ELF-1 (cell line): ENCODE measurements around the gene ZNF560.
A peak's percentile ranks its signal among the peaks of the same experiment; 100 is the strongest.
"Not testable (repeated sequence)": the region's sequence is repeated elsewhere in the genome, so short reads cannot be mapped to it uniquely, and the experiment has no call there.

Experiments
- DNase-seq: peaks from one replicate; pipeline ENCODE4 v3.0.0-alpha.2; 2016; ENCODE audit warnings: low read depth, low spot score

ZNF560 gene

DNA sequence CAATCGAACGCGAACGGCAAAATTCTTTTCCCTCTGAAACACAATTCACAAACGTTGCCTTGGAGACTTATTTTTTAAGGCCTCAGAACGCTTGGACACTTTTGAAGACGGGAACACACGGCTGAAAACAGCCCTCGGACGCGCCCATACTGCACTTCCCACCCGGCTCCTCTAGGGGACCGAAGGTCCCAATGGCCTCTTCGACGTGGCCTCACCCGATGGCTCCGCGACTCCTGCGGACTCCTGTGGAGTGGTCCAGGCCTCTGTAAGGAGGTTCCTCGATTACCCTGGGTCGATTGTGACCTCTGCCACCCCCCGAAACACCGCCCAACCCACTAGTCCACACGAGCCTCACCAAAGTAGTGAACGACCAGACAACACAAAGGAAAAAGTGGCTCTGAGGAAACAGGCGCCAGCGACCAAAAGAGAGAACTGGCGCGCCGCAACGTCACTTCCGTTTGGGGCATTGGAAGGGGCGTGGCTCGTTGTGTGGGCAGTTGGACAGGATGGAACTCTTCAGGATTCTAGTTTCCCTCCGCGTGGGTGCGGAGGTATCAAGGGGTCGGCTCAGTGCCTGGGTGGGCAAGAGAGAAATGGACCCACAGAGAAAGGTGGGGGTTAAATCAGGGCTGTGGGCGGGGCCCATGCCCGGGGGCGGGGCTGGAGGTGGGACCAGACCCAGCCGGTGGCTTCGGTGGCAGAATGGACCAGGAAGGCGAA is at the start of gene ZNF560:
Gene ZNF560, minus strand, starts transcription at position 434 of the 720 bp plus-strand sequence. CDS start 23,303 bp downstream, outside the sequence.
- DNase-seq, result peak; percentile 9

DNA sequence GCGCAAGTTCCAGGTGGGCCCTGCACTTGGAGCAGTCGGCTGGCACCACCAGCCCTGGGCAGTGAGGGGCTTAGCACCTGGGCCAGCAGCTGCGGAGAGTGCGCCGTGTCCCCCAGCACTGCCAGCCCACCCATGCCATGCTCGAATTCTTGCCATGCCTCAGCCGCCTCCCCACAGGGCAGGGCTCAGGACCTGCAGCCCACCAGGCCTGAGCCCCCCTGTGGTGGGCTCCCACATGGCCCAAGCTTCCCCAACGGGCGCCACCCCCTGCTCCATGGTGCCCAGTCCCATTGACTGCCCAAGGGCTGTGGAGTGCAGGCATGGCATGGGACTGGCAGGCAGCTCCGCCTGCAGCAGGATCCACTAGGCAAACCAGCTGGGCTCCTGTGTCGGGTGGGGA is 49.5 kb upstream of the ZNF560 start:
- DNase-seq, result no peak

DNA sequence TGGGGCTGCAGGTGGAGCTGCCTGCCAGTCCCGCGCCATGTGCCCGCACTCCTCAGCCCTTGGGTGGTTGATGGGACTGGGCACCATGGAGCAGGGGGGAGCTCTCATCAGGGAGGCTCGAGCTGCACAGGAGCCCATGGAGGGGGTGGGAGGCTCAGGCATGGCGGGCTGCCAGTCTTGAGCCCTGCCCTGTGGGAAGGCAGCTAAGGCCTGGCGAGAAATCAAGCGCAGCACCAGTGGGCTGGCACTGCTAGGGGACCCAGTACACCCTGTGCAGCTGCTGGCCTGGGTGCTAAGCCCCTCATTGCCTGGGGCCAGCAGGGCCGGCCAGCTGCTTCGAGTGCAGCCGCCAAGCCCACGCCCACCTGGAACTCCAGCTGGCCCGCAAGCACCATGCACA is 42.9 kb upstream of the ZNF560 start:
- DNase-seq, result not testable (repeated sequence)

DNA sequence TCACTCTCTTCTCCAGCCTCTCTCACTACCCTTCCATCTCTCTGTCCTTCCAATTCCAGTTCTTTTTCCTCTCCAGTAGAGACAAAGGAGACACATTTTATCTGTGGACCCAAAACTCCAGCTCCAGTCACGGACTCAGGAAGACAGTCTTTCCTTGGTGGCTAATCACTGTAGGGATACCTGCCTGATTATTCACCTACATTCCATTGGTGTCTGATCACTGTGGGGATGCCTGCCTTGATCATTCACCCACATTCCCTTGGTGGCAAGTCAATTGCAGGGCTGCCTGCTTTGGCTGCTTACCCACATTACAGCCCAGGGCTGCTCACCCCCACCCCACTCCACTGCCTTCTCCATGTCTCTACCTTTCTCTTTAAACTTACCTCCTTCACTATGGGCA is 41.5 kb upstream of the ZNF560 start:
- DNase-seq, result not testable (repeated sequence)

DNA sequence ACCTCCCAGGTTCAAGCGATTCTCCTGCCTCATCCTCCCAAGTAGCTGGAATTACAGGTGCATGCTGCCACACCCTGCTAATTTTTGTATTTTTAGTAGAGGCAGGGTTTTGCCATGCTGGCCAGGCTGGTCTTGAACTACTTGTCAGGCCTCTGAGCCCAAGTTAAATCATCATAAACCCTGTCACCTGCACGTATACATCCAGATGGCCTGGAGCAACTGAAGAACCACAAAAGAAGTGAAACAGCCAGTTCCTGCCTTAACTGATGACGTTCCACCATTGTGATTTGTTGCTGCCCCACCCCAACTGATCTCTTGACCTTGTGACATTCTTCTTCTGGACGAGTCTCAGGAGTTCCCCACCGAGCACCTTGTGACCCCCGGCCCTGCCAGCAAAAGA is 40.8 kb upstream of the ZNF560 start:
- DNase-seq, result peak; percentile 6

DNA sequence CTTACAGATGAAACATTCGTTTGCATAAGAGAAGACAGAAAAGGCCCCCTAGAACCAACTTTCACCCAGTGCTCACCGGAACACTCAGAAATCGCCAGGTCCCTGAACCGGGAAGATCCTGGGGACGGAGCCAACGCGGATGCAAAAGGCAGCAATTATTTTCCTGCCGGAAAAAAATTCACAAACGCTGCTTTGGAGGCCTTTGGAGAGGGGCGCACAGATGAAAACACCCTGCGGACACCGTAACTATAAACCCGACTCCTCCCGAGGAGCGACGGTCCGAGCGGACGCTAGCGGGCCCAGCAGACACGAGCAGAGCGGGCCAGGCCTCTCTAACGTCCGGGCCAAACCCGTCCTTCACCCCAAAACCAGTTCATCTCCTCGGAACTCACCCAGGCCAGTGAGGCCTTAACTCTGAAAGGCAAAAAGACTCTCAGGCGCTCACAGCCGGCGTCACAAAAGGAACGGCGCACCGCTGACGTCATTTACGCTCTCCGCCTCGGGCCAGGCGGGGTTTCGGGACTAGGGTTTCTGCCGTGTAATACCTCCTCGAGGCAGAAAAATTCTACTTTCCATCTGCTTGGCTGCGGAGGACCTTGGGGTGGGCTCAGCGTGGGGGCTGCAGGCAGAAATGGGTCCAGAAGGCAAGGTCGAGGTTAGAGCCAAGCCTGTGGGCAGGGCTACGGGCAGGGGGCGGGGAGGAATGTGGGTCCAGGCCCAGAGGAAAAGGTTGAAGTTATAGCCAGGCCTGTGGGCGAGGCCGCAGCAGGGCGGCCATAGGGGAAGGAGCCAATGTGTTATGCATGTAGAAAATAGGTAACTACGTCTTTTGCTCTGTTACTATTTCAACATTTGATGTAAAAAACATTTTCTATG is 40.0 kb upstream of the ZNF560 start, which contains the start of gene ZNF426:
Gene ZNF426, minus strand, starts transcription at position 463 of the 876 bp plus-strand sequence. CDS start 2,413 bp downstream, outside the sequence.
- DNase-seq, result peak; percentile 96

DNA sequence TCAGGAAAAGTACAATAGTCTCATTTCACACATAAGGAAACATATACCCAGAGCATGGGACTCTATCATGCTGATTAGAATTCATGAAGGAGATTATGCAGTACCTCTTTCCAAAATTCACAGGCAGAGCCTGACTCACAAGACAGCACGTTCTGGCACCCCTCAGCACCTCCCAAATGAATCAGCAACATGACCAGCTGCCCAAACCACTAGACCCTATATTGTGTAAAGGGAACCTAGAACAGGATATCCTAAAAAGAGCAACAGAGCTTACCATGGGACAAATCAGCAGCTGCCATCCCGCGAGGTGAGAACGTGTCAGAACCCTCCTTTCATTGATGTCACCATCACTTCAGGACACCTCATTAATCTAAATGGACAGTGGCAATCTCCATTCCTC is 37.5 kb upstream of the ZNF560 start:
- no peak for DNase-seq

DNA sequence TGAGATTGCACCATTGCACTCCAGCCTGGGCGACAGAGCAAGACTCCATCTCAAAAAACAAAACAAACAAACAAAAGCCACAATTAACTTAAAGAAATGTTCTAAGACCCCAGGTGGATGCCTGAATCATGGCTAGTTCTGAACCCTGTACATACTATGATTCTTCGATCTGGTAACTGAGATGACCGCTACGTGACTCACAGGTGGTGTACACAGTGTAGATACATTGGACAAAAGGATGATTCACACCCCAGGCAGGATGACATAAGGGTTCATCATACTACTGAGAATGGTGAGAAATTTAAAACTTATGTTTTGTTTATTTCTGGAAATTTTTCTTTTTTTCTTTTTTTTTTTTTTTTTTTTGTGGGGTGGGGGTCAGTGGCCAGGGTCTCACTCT is 33.5 kb upstream of the ZNF560 start:
- no peak for DNase-seq

DNA sequence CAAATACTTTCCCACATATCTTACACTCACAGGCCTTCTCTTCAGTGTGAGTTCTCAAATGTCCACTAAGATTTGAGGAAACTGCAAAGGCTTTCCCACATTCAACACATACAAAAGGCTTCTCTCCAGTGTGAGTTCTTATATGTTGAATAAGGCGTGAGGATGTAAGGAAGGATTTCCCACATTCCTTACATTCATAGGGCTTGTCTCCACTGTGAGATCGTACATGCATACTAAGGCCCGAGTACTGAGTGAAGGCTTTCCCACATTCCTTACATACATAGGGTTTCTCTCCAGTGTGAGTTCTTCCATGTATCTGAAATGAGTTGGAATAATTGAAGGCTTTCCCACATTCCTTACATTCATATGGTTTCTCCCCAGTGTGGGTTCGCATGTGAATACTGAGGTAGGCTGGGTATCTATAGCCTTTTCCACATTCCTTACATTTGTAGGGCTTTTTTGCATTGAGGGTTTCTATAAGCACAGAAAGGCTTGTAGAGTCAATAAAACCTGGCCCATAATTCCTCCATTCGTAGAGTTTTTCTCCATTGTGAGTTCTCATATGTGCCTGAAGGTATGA is 30.4 kb upstream of the ZNF560 start:
- peak; percentile 14 for DNase-seq

DNA sequence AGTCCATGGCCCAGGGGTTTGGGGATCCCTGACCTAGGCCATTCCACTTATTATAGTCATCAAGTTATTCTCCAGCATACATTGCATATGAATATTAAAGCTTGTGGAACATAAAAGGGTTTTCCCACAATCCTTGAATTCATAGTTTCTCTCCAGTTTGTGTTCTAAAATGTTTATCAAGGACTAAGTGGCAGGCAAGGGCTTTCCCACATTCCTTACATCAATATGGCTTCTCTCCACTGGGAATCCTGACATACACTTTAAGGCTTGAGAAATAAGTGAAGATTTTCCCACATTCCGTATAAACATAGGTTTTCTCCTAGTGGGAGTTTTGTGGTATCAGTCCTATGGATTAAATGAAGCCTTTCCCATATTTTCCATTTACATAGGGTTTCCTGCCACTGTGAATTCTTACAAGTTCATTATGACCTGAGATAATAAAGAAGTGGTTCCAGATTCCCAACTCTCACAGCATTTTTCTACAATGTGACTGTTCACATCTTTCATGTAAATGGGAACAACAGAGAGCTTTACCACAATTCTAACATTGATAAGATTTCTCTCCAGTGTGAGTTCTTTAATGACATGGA is 25.6 kb upstream of the ZNF560 start:
- DNase-seq, result no peak

DNA sequence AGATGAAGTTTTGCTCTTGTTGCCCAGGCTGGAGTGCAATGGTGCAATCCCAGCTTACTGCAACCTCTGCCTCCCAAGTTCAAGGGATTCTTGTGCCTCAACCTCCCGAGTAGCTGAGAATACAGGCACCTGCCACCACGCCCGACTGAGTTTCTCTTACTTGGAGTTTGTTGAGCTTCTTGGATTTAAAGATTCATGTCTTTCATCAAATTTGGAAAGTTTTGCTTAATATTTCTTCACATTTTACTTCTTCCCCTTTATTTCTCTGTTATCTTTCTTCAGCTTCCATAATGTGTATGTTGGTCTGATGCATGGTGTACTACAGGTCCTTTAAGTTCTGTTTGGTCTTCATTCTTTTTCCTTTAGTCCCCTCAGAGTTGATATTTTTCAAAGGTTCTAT is 8.9 kb upstream of the ZNF560 start:
- no peak for DNase-seq

DNA sequence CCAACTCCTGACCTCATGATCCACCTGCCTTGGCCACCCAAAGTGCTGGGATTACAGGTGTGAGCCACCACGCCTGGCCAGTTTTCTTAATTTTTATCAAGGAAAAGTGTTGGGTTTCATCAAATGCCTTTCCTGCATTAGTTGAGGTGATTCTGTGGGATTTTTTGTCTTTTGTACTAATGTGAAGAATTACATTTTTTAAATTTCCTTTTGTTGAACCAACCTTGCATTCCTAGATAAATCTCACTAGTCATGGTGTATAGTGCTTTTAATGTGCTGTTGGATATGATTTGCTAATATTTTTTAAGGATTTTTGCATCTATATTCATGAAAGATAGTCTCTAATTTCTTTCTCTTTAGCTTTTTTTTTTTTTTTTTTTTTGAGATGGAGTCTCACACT is 2.4 kb upstream of the ZNF560 start:
- DNase-seq, result no peak

DNA sequence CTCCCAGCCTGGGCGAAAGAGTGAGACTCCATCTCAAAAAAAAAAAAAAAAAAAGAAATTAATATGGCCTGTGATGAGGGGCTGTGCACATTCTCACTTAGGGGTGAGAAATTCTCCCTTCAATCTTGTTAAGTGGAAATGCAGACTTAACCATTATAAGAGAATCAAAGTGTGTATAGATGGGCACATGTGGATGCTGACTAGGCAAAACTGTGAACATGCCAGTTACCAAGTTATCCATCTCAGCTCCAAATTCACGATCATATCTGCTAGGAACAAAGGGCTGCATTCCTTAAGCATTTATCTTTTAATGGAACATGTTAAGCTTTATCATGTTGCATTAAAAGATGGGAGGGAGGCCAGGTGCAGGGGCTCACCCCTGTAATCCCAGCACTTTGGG is 4.3 kb downstream of the ZNF560 start:
- DNase-seq, result no peak

DNA sequence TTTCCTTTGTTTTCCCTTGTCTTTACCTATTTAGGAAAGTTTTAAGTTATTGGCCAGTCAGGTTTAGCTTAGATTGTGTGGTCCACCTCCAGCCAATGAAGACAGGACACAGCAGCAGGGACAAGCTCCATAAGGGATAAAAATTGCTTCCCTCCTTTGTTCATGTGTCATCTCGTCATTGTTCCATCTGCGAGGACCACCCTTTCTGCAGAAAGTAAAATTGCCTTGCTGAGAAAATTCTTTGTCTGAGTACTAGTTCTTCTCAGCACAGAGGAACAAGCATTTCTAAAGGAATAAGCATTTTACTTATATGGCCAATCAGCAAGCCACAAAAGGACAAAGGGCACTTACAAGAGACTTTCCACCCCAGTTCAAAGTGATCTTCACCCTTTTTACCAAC is 11.4 kb downstream of the ZNF560 start:
- no peak for DNase-seq

DNA sequence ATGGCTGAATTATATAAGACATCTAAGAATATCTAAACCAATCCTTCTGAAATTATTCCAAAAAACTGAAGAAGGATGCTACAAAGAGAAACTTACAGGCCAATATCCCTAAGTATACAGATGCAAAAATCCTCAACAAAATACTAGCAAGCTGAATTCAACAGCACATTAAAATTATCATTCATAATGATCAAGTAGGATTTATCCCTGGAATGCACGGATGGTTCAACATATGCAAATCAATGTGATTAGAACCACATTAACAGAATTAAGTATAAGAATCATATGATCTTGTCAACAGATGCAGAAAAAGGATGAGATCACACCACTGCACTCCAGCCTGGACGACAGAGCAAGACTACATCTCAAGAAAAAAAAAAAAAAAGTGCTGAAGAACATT is 13.3 kb downstream of the ZNF560 start:
- no peak for DNase-seq

DNA sequence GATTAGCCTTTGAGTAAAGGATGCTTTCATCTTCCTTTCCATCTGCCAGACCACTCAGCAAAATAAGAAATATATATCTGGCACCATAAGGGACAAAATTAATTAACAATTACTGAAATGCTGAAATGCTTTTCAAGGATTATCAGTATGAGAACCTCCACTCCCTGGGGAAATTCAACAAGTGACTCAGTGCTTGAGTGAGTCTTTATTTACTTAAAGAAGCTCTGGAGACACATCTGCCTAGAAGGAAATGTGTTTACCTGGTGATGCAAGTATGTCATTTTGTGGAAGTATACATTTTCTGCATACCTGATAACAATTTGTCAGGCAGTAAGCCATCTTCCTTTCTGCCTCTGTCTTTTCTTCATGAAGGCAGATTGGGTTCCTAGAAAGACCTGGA is 23.4 kb downstream of the ZNF560 start:
- DNase-seq, result no peak

DNA sequence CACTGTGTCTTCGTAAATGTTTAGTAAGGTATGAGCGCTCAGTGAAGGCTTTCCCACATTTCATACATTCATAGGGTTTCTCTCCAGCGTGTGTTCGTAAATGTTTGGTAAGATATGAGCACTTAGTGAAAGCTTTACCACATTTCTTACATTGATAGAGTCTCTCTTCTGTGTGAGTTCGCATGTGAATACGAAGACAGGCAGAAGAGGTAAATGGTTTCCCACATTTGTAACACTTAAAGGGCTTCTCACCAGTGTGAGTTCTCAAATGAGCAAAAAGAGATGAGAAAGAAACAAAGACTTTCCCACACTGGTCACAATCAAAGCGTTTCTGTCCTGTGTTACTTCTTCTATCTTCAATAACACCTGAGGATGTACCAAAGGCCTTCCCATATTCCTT is 31.3 kb downstream of the ZNF560 start:
- DNase-seq, result no peak

DNA sequence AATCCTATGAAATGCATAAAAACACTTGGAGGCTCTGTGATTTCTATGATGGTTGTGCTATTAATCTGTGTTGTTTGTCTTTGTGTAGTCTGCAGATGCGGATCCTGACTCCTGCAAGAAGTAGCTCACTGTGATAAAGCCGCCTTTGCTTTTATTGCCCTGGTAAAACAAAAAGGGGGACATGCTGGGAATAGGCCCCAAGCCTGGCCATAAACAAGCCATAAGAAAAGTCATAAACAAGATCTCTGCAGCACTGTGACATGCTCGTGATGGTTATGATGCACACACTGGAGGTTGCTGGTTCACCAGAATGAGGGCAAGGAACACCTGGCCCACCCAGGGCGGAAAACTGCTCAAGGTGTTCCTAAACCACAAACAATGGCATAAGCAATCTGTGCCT is 36.5 kb downstream of the ZNF560 start:
- DNase-seq, result no peak

DNA sequence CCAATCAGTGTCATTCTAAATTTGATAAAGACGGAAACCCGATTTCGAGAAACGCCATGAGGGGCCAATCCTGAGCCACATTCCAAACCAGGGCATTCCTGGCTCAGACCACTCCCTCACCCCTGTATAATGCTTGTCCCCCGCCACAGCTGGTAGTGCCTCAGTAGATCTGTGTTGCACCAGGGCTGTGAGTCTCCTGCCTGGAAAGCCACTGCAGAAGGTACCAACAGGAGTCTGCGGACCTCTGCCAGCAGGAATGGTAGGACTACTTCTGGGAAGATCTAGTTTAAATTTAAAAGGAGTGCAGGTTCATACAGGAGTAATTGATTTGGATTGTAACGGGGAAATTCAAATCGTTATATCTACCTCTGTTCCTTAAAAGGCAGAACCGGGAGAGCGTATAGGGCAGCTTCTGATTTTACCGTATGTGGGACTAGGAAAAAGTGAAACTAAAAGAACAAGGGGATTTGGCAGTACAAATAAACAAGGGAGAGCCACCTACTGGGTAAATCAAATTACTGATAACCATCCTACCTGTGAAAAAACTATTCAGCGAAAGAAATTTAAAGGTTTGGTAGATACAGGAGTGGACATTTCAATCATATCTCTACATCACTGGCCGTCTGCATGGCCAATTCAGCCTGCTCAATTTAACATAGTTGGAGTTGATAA is 42.3 kb downstream of the ZNF560 start:
- no peak for DNase-seq

DNA sequence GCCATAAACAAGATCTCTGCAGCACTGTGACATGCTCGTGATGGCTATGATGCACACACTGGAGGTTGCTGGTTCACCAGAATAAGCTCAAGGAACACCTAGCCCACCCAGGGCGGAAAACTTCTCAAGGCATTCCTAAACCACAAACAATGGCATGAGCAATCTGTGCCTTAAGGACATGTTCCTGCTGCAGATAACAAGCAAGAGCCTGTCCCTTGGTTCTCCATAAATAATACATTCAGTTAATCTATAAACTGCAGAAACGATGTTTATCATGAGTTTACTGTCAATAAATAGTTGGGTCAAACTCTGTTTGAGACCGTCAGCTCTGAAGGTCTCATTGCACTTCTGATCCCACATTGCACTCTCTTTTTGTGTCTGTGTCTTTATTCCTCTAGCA is 44.5 kb downstream of the ZNF560 start:
- no peak for DNase-seq

DNA sequence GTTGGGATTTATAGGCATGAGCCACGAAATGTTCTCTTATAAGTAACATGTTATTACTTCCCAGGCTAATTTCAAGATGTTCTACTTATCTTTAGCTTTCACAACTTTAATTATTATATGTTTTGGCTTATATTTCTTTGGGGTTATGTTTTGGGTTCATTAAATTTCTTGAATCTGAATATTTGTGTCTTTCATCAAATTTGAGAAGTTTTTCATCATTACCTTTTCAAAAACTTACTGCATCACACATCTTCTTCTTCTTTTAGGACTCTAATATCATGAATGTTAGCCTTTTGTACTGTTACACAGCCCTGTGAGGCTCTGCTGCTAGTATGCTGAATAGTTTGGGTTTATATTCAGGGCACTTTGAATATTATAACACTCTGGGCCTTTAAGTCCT is 53.4 kb downstream of the ZNF560 start:
- no peak for DNase-seq

DNA sequence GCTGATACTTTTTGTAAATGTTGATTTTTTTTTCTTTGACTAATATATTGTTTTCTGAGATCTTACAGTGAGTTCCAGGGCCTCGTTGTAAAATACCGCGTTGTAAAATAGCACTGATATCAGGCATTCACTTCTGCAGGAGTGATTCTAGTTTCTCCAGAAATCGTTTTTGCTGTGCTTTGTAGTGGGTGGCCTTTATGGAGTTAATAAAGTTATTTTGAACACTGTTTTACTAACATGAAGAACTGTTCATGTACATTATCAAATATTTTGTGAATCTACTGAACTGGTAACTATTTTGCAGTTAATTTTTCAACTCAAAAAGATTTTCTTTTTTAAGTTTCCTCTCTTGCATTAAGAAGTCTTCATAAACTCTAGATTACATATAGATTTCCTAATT is 62.1 kb downstream of the ZNF560 start:
- DNase-seq, result no peak
